ENCODE results near the gene NCKAP5.

The NCKAP5 gene

DNA sequence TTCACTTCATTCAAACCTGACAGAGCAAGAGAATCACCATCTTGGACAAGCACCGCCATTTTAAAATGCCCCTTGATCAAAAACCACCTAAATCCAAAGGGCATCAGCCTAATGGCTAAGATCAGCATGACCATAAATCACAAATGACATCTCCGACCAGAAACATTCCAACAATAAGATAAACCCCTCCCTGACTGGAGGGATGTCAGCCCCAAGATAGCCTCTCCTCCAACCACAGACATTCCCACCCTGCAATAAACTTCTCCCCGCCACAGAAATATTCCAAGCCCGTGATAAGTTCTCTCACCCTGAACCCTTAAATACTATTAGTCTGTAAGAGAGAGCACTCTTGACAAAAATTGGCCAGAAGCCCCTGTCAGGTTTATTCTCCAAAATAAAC, 876.7 kb downstream of the NCKAP5 start:
- no peaks in the 10 kb centered on the region for H3K79me2 ChIP-seq (ENCODE audit: control insufficient read depth, insufficient read depth, low read length, poor library complexity)
- no peak overlapping the region for H2BK120ac ChIP-seq (ENCODE audit: insufficient read depth, low read length, poor library complexity)
- H4K12ac ChIP-seq (ENCODE audit: low read depth, low read length): no peak overlapping the region
- no peak for DNase-seq
- no peaks in the 10 kb centered on the region for H3K4me1 ChIP-seq (ENCODE audit: control insufficient read depth in 1 of 2, insufficient read depth in 2 of 2, low read length in 2 of 2)
- H3K4me3 ChIP-seq (ENCODE audit: low read depth, low read length): no peak overlapping the region
- no peak overlapping the region for H2BK5ac ChIP-seq (ENCODE audit: low read depth, low read length, poor library complexity)
- no peak overlapping the region for H2AFZ ChIP-seq (ENCODE audit: insufficient read depth, low read length, poor library complexity)
- H4K91ac ChIP-seq (ENCODE audit: low read depth, low read length): no peak overlapping the region
- H3K4ac ChIP-seq (ENCODE audit: low read depth, low read length): no peak overlapping the region
- no peak overlapping the region for H4K8ac ChIP-seq (ENCODE audit: low read depth, low read length)
- no peak overlapping the region for H3K9ac ChIP-seq (ENCODE audit: low read length)
- no peaks in the 10 kb centered on the region for H3K79me1 ChIP-seq (ENCODE audit: low read length)
- H3K14ac ChIP-seq (ENCODE audit: low read length): no peak overlapping the region
- H3K27me3 ChIP-seq (ENCODE audit: insufficient read depth, low read length): no peaks in the 10 kb centered on the region
- no peak overlapping the region for H2BK12ac ChIP-seq (ENCODE audit: low read length)
- H3K23ac ChIP-seq (ENCODE audit: low read length): no peak overlapping the region
- no peaks in the 10 kb centered on the region for H3K36me3 ChIP-seq (ENCODE audit: control insufficient read depth in 1 of 2, insufficient read depth in 2 of 2, low read length in 2 of 2)
- H3K18ac ChIP-seq (ENCODE audit: low read length): no peak overlapping the region
- H3K27ac ChIP-seq (ENCODE audit: low read depth, low read length): no peak overlapping the region
- H3K9me3 ChIP-seq (ENCODE audit: insufficient read depth, low read depth, low read length): no peaks in the 10 kb centered on the region
- no CpG with 5 or more reads among the region's 4 CpGs for WGBS (ENCODE audit: extremely low coverage, insufficient coverage, insufficient read length)
- H2AK5ac ChIP-seq (ENCODE audit: low read length): no peak overlapping the region
- no peak overlapping the region for H3K4me2 ChIP-seq (ENCODE audit: low read length)

DNA sequence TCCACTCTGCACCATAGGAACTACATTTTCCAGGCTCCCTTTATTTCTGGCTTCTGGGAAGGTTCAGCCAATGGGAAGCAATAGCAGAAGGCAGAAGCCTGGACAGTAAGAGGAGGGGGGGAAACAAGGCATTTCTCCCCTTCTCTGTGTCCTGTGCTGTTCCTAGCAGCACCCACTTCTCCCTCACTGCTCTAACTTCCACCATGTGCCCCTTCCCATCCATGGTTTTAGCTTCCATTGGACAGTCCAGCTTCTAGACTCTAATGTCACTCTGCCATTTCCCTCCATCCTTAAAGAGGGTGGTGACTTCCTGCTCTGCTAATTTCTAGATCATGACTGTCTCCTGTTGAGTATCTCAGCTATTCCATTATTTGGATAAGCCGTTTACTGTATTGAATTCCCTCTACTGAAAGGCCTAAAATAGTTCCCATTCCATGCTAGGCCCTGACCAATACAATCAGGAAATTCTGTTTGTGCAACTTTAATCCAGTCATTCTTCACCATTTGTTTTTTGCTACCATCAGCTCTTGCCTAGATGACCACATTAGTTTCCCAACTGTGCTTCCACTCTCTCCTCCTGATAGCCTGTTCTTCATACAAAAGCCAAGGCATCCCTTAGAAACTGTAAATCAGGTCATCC, 877.5 kb downstream of the NCKAP5 start:
- Histone ChIP-seq H3K36me3 (ENCODE audit: control insufficient read depth in 1 of 2, insufficient read depth in 2 of 2, low read length in 2 of 2) (no peaks in the 10 kb centered on the region), H3K4me3 (ENCODE audit: low read depth, low read length) (no peak overlapping the region), H3K18ac (ENCODE audit: low read length) (no peak overlapping the region), H2AK5ac (ENCODE audit: low read length) (no peak overlapping the region), H3K23ac (ENCODE audit: low read length) (no peak overlapping the region), H2BK12ac (ENCODE audit: low read length) (no peak overlapping the region), H4K91ac (ENCODE audit: low read depth, low read length) (no peak overlapping the region), H3K79me2 (ENCODE audit: control insufficient read depth, insufficient read depth, low read length, poor library complexity) (no peaks in the 10 kb centered on the region), H4K8ac (ENCODE audit: low read depth, low read length) (no peak overlapping the region), H2AFZ (ENCODE audit: insufficient read depth, low read length, poor library complexity) (no peak overlapping the region), H3K4me1 (ENCODE audit: control insufficient read depth in 1 of 2, insufficient read depth in 2 of 2, low read length in 2 of 2) (no peaks in the 10 kb centered on the region), H3K9ac (ENCODE audit: low read length) (no peak overlapping the region), H3K4me2 (ENCODE audit: low read length) (no peak overlapping the region), H2BK5ac (ENCODE audit: low read depth, low read length, poor library complexity) (no peak overlapping the region), H3K79me1 (ENCODE audit: low read length) (no peaks in the 10 kb centered on the region), H2BK120ac (ENCODE audit: insufficient read depth, low read length, poor library complexity) (no peak overlapping the region), H3K14ac (ENCODE audit: low read length) (no peak overlapping the region), H3K4ac (ENCODE audit: low read depth, low read length) (no peak overlapping the region), H4K12ac (ENCODE audit: low read depth, low read length) (no peak overlapping the region), H3K27ac (ENCODE audit: low read depth, low read length) (no peak overlapping the region), H3K27me3 (ENCODE audit: insufficient read depth, low read length) (no peaks in the 10 kb centered on the region), H3K9me3 (ENCODE audit: insufficient read depth, low read depth, low read length) (no peaks in the 10 kb centered on the region)
- no CpG with 5 or more reads among the region's 1 CpG for WGBS (ENCODE audit: extremely low coverage, insufficient coverage, insufficient read length)
- DNase-seq: peak in 1 of 2 donors; percentile 1

DNA sequence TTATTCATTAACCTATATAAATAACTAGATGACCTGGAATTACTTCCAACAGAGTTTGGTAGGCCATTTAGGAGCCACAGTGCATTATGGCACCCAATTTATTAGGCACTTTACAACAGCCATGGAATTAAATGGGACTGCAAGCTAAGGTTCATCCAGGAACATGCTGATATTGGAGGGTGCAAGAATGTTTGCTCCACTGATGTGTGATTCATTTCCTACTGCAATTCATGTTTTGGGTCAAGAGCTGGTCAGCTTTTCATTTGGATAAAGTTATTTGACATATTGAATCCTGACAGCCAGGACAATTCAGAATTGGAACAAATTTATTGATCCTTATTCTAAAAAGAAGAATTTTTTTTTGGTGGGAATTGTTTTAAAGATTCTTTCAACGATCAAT, 886.5 kb downstream of the NCKAP5 start:
- H2BK120ac ChIP-seq (ENCODE audit: insufficient read depth, low read length, poor library complexity): no peak overlapping the region
- no peak overlapping the region for H3K4me2 ChIP-seq (ENCODE audit: low read length)
- no peaks in the 10 kb centered on the region for H3K79me2 ChIP-seq (ENCODE audit: control insufficient read depth, insufficient read depth, low read length, poor library complexity)
- H3K4me1 ChIP-seq (ENCODE audit: control insufficient read depth in 1 of 2, insufficient read depth in 2 of 2, low read length in 2 of 2): no peaks in the 10 kb centered on the region
- H3K79me1 ChIP-seq (ENCODE audit: low read length): no peaks in the 10 kb centered on the region
- H3K18ac ChIP-seq (ENCODE audit: low read length): no peak overlapping the region
- no peak overlapping the region for H3K23ac ChIP-seq (ENCODE audit: low read length)
- no peak overlapping the region for H3K27ac ChIP-seq (ENCODE audit: low read depth, low read length)
- H2AK5ac ChIP-seq (ENCODE audit: low read length): no peak overlapping the region
- H3K9ac ChIP-seq (ENCODE audit: low read length): no peak overlapping the region
- H4K91ac ChIP-seq (ENCODE audit: low read depth, low read length): no peak overlapping the region
- H4K12ac ChIP-seq (ENCODE audit: low read depth, low read length): no peak overlapping the region
- no peak overlapping the region for H2BK5ac ChIP-seq (ENCODE audit: low read depth, low read length, poor library complexity)
- H3K4ac ChIP-seq (ENCODE audit: low read depth, low read length): no peak overlapping the region
- no peak overlapping the region for H2BK12ac ChIP-seq (ENCODE audit: low read length)
- no peaks in the 10 kb centered on the region for H3K9me3 ChIP-seq (ENCODE audit: insufficient read depth, low read depth, low read length)
- no peak overlapping the region for H4K8ac ChIP-seq (ENCODE audit: low read depth, low read length)
- DNase-seq: no peak
- no peak overlapping the region for H3K4me3 ChIP-seq (ENCODE audit: low read depth, low read length)
- H3K27me3 ChIP-seq (ENCODE audit: insufficient read depth, low read length): no peaks in the 10 kb centered on the region
- H3K14ac ChIP-seq (ENCODE audit: low read length): no peak overlapping the region
- H3K36me3 ChIP-seq (ENCODE audit: control insufficient read depth in 1 of 2, insufficient read depth in 2 of 2, low read length in 2 of 2): no peaks in the 10 kb centered on the region
- WGBS (ENCODE audit: extremely low coverage, insufficient coverage, insufficient read length): no CpG with 5 or more reads among the region's 1 CpG
- H2AFZ ChIP-seq (ENCODE audit: insufficient read depth, low read length, poor library complexity): no peak overlapping the region

DNA sequence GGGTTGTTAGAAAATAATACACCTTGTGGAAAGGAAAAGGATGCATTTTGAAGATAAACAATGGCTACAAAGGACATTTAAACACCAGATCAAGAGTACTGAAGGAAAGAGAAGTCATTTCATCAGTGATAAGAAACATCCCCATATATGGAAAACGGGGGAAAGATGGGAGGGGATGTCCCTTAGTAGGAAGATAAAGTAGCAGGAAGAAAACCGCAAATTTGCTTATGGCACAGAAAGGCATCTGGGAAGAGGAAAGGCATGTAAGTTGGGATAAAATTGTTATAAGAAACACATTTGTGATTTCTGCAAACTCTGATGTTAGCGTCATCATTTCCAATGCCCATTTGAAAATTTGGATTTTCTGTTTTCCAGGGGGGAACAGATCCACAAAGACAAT, 887.7 kb downstream of the NCKAP5 start:
- Histone ChIP-seq H2BK5ac (ENCODE audit: low read depth, low read length, poor library complexity) (no peak overlapping the region), H4K8ac (ENCODE audit: low read depth, low read length) (no peak overlapping the region), H3K9ac (ENCODE audit: low read length) (no peak overlapping the region), H3K4me3 (ENCODE audit: low read depth, low read length) (no peak overlapping the region), H2BK120ac (ENCODE audit: insufficient read depth, low read length, poor library complexity) (no peak overlapping the region), H3K9me3 (ENCODE audit: insufficient read depth, low read depth, low read length) (no peaks in the 10 kb centered on the region), H3K27me3 (ENCODE audit: insufficient read depth, low read length) (no peaks in the 10 kb centered on the region), H3K23ac (ENCODE audit: low read length) (no peak overlapping the region), H3K18ac (ENCODE audit: low read length) (no peak overlapping the region), H3K4me1 (ENCODE audit: control insufficient read depth in 1 of 2, insufficient read depth in 2 of 2, low read length in 2 of 2) (no peaks in the 10 kb centered on the region), H3K14ac (ENCODE audit: low read length) (no peak overlapping the region), H3K4ac (ENCODE audit: low read depth, low read length) (no peak overlapping the region), H4K12ac (ENCODE audit: low read depth, low read length) (no peak overlapping the region), H2AFZ (ENCODE audit: insufficient read depth, low read length, poor library complexity) (no peak overlapping the region), H4K91ac (ENCODE audit: low read depth, low read length) (no peak overlapping the region), H3K79me2 (ENCODE audit: control insufficient read depth, insufficient read depth, low read length, poor library complexity) (no peaks in the 10 kb centered on the region), H3K79me1 (ENCODE audit: low read length) (no peaks in the 10 kb centered on the region), H2AK5ac (ENCODE audit: low read length) (no peak overlapping the region), H2BK12ac (ENCODE audit: low read length) (no peak overlapping the region), H3K27ac (ENCODE audit: low read depth, low read length) (no peak overlapping the region), H3K4me2 (ENCODE audit: low read length) (no peak overlapping the region), H3K36me3 (ENCODE audit: control insufficient read depth in 1 of 2, insufficient read depth in 2 of 2, low read length in 2 of 2) (no peaks in the 10 kb centered on the region)
- no peak for DNase-seq
- no CpG with 5 or more reads among the region's 3 CpGs for WGBS (ENCODE audit: extremely low coverage, insufficient coverage, insufficient read length)
